Measurements from ENCODE around the gene MAGEA1. TPM values are rescaled to one million over a fixed set of nuclear protein-coding genes. Genes with fewer than 3 reads are reported as not detected.

The MAGEA1 gene, protein sequence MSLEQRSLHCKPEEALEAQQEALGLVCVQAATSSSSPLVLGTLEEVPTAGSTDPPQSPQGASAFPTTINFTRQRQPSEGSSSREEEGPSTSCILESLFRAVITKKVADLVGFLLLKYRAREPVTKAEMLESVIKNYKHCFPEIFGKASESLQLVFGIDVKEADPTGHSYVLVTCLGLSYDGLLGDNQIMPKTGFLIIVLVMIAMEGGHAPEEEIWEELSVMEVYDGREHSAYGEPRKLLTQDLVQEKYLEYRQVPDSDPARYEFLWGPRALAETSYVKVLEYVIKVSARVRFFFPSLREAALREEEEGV
- not detected in 2 replicates for total RNA-seq

DNA sequence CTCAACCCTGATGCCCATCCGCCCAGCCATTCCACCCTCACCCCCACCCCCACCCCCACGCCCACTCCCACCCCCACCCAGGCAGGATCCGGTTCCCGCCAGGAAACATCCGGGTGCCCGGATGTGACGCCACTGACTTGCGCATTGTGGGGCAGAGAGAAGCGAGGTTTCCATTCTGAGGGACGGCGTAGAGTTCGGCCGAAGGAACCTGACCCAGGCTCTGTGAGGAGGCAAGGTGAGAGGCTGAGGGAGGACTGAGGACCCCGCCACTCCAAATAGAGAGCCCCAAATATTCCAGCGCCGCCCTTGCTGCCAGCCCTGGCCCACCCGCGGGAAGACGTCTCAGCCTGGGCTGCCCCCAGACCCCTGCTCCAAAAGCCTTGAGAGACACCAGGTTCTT, at the start of gene MAGEA1:
Gene MAGEA1, plus strand, starts transcription at position 154 of the 400 bp plus-strand sequence. CDS start 3,106 bp downstream, outside the sequence.

Other genes starting within 250 kb of the MAGEA1 start
- gene PNMA5, start 185.2 kb upstream of the MAGEA1 start, total RNA-seq: not detected in 2 replicates
- gene PNMA3, start 122.8 kb upstream of the MAGEA1 start, total RNA-seq: not detected in 2 replicates
- 0.40 and 0.93 TPM in 2 replicates for gene PNMA6A, start 106.8 kb upstream of the MAGEA1 start, total RNA-seq
- not detected in 2 replicates for gene PNMA6F, start 142.5 kb downstream of the MAGEA1 start, total RNA-seq
- 8.8 and 9.8 TPM in 2 replicates for gene ZNF275, start 154.9 kb downstream of the MAGEA1 start, total RNA-seq
- gene PNMA6E, start 222.1 kb downstream of the MAGEA1 start, total RNA-seq: not detected in 2 replicates
- gene ZFP92, start 232.2 kb downstream of the MAGEA1 start, total RNA-seq: 0.13 and 1.5 TPM in 2 replicates